Thoracic aorta (tissue), 2 donors: Measurements from ENCODE around the gene GCGR. TPM values are rescaled to one million over a fixed set of nuclear protein-coding genes. Genes with fewer than 3 reads are reported as not detected.

Source experiments
- ATAC-seq: fragments of 150-250 bp; one replicate; pipeline ENCODE4 v1.8.0; 2017; ENCODE audit warnings: low read depth; ENCODE audit not compliant: insufficient number of reproducible peaks, low FRiP score
- DNase-seq: peaks from one replicate; pipeline ENCODE4 v3.0.0-alpha.2; 2020; ENCODE audit warnings: low spot score
- H3K27ac ChIP-seq, 2 donors: fragments of 200-600 bp; sonication (generic); 1 replicate in 1 of 2; 2 replicates in 1 of 2; pipeline ENCODE4 v1.5.1; 2016; ENCODE audit warnings: mild to moderate bottlenecking in 2 of 2, moderate library complexity in 2 of 2
- H3K27me3 ChIP-seq: fragments of 200-600 bp; sonication (generic); replicated peaks from 2 replicates; pipeline ENCODE4 v1.6.0; 2016; ENCODE audit warnings: mild to moderate bottlenecking; ENCODE audit not compliant: insufficient read depth
- H3K36me3 ChIP-seq: fragments of 200-600 bp; sonication (generic); one replicate; pipeline ENCODE4 v1.5.1; 2016
- H3K4me1 ChIP-seq, 2 donors: fragments of 200-600 bp; sonication (generic); 1 replicate in 1 of 2; 2 replicates in 1 of 2; pipeline versions ENCODE4 v1.5.1 to v1.6.0; 2016; ENCODE audit warnings: low read depth in 2 of 2, mild to moderate bottlenecking in 1 of 2; ENCODE audit not compliant: control insufficient read depth in 1 of 2
- H3K4me3 ChIP-seq: fragments of 200-600 bp; sonication (generic); 2 replicates; pipeline ENCODE4 v1.5.1; 2016; ENCODE audit warnings: mild to moderate bottlenecking
- H3K9me3 ChIP-seq: fragments of 200-600 bp; sonication (generic); 2 replicates; pipeline ENCODE4 v1.5.1; 2016
- total RNA-seq, 2 donors: library from RNA; depleted of rRNA; stranded (reverse); fragments of >200 nt; gene quantifications; one replicate each; pipeline versions ENCODE4 v1.1.0 to v1.2.3, GENCODE V29; 2016
- TF ChIP-seq, protein P1 (sequence below): fragments of 200-600 bp; sonication (generic); IDR thresholded peaks from one replicate; pipeline ENCODE4 v1.5.1; 2019; ENCODE audit warnings: antibody characterized with exemption

GCGR gene
- total RNA-seq, 2 donors from 2014 or later, result not detected

DNA sequence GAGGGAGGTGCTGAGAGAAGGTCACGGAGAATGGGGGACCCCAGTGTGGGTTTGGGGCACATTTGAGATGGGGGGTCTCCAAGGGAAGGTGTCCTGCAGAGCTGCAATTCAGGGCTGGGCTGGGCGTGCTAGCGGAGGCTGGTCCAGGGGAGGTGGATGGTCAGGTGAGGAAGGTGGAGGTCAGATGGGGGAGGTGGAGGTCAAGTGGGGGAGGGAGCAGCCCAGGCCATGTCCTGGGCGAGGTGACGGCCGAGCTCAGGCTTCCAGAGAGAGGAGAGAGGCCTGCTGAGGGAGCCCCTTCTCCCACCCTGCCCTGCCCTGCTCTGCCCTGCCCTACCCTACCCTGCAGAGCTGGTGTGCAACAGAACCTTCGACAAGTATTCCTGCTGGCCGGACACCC lies 6.5 kb downstream of the GCGR start:
- no peak overlapping the region for H3K4me3 ChIP-seq
- no peaks in the 10 kb centered on the region for H3K9me3 ChIP-seq
- TF ChIP-seq, protein P1, sequence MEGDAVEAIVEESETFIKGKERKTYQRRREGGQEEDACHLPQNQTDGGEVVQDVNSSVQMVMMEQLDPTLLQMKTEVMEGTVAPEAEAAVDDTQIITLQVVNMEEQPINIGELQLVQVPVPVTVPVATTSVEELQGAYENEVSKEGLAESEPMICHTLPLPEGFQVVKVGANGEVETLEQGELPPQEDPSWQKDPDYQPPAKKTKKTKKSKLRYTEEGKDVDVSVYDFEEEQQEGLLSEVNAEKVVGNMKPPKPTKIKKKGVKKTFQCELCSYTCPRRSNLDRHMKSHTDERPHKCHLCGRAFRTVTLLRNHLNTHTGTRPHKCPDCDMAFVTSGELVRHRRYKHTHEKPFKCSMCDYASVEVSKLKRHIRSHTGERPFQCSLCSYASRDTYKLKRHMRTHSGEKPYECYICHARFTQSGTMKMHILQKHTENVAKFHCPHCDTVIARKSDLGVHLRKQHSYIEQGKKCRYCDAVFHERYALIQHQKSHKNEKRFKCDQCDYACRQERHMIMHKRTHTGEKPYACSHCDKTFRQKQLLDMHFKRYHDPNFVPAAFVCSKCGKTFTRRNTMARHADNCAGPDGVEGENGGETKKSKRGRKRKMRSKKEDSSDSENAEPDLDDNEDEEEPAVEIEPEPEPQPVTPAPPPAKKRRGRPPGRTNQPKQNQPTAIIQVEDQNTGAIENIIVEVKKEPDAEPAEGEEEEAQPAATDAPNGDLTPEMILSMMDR, result no peak
- DNase-seq (no peak), ATAC-seq (no peak)
- H3K27ac ChIP-seq, result no peak overlapping the region
- H3K4me1 ChIP-seq, result no peaks in the 10 kb centered on the region
- H3K27me3 ChIP-seq, result no peaks in the 10 kb centered on the region
- H3K36me3 ChIP-seq, result no peaks in the 10 kb centered on the region

DNA sequence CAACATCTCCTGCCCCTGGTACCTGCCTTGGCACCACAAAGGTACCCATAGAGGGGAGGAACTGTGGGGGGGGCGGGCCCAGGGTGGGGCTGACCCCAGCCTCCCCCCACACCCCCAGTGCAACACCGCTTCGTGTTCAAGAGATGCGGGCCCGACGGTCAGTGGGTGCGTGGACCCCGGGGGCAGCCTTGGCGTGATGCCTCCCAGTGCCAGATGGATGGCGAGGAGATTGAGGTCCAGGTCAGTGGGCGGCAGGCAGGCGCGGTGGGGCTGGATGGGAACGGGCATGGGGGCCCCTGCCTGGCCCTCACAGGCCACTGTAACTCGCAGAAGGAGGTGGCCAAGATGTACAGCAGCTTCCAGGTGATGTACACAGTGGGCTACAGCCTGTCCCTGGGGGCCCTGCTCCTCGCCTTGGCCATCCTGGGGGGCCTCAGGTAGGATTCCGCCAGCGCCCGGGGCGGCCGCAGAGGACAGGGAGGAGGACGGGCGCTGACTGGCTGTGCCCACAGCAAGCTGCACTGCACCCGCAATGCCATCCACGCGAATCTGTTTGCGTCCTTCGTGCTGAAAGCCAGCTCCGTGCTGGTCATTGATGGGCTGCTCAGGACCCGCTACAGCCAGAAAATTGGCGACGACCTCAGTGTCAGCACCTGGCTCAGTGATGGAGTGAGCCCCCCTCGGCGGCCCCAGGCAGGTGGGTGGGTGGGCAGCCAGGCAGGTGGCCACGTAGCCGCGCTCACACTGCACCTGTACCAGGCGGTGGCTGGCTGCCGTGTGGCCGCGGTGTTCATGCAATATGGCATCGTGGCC lies 7.1 kb downstream of the GCGR start:
- ATAC-seq (no peak), DNase-seq (no peak)
- no peaks in the 10 kb centered on the region for H3K36me3 ChIP-seq
- no peaks in the 10 kb centered on the region for H3K27me3 ChIP-seq
- H3K27ac ChIP-seq, result no peak overlapping the region
- no peaks in the 10 kb centered on the region for H3K9me3 ChIP-seq
- TF ChIP-seq, protein P1, result no peak
- H3K4me3 ChIP-seq, result no peak overlapping the region
- H3K4me1 ChIP-seq, result no peaks in the 10 kb centered on the region

DNA sequence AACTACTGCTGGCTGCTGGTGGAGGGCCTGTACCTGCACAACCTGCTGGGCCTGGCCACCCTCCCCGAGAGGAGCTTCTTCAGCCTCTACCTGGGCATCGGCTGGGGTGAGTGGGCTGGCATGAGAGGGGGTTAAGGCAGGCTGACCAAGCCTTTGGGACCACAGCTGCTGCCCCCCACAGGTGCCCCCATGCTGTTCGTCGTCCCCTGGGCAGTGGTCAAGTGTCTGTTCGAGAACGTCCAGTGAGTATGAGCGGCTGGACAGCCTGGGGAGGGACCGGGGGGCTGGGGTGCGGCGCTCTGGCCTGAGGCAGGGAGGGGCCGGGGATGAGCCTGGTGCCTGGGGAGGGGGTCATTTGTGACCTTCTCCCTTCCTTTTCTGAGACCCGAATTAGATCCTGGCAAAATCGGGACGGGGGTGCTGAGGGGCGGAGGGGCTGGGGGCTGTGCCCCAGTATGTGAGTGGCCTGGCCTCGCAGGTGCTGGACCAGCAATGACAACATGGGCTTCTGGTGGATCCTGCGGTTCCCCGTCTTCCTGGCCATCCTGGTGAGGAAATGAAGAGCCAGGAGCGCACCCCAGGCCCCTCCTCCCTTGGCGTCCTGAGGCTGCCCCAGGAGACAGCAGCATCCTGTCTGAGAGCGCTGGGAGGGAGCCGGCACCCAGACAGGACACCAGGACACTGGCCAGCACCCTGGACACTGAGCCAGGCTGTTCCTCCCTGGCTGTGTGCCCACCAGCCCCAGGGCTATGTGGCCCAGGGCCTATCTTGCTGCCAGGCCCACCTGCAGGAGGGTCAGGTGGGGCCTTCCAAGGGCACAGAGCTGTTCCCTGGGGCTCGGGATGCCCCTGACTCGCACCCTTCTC lies 8.0 kb downstream of the GCGR start:
- TF ChIP-seq, protein P1, result no peak
- ATAC-seq, result no peak
- no peaks in the 10 kb centered on the region for H3K4me1 ChIP-seq
- H3K27me3 ChIP-seq, result no peaks in the 10 kb centered on the region
- H3K36me3 ChIP-seq, result no peaks in the 10 kb centered on the region
- H3K27ac ChIP-seq, result no peak overlapping the region
- no peaks in the 10 kb centered on the region for H3K9me3 ChIP-seq
- DNase-seq, result no peak
- no peak overlapping the region for H3K4me3 ChIP-seq

DNA sequence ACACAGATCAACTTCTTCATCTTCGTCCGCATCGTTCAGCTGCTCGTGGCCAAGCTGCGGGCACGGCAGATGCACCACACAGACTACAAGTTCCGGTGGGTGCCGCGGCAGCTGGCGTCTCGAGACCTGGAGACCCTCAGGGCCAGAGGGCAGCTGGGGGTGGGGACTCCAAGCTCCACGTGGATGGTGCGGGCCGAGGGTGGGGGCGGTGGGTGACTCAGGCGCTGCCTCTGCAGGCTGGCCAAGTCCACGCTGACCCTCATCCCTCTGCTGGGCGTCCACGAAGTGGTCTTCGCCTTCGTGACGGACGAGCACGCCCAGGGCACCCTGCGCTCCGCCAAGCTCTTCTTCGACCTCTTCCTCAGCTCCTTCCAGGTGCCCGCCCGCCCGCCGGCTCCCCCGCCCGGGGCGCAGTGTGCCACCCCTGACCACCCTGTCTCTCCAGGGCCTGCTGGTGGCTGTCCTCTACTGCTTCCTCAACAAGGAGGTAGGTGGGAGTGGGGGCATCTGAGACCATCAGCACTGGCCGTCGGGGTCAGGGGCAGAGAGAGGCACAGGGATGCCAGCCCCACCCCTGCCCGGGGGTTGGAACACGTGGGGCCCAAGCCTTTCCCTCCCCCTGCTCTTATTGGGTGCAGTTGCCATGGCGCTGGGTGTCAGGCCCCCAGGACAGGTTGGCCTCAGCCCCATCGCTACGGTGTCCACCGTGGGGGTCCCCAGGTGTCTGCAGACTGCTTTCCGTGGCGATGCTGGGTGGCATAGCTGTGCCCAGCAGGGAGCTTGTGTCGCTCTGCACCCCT lies 8.8 kb downstream of the GCGR start:
- TF ChIP-seq, protein P1, result no peak
- Histone ChIP-seq H3K27ac (no peak overlapping the region), H3K4me1 (no peaks in the 10 kb centered on the region), H3K27me3 (no peaks in the 10 kb centered on the region), H3K36me3 (no peaks in the 10 kb centered on the region), H3K4me3 (no peak overlapping the region), H3K9me3 (no peaks in the 10 kb centered on the region)
- no peak for ATAC-seq
- DNase-seq, result no peak

DNA sequence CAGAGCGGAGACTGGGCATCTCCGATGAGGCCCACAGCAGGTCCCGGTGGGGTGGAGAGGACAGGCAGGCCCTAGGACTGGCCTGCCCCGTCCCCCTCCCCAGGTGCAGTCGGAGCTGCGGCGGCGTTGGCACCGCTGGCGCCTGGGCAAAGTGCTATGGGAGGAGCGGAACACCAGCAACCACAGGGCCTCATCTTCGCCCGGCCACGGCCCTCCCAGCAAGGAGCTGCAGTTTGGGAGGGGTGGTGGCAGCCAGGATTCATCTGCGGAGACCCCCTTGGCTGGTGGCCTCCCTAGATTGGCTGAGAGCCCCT lies 9.4 kb downstream of the GCGR start:
- H3K4me1 ChIP-seq, result no peaks in the 10 kb centered on the region
- H3K27ac ChIP-seq, result no peak overlapping the region
- H3K9me3 ChIP-seq, result no peaks in the 10 kb centered on the region
- no peak overlapping the region for H3K4me3 ChIP-seq
- TF ChIP-seq, protein P1, result no peak
- DNase-seq, result no peak
- ATAC-seq, result no peak
- no peaks in the 10 kb centered on the region for H3K27me3 ChIP-seq
- no peaks in the 10 kb centered on the region for H3K36me3 ChIP-seq
